H4 (cell line): ENCODE results near the gene SYT7. TPM values are rescaled to one million over a fixed set of nuclear protein-coding genes. Genes with fewer than 3 reads are reported as not detected.

Experiments
- DNase-seq: peaks from one replicate; pipeline ENCODE4 v3.0.0-alpha.2; 2015; ENCODE audit warnings: low spot score
- total RNA-seq: library from RNA; depleted of rRNA; stranded (reverse); fragments of >200 nt; shearing (Covaris generic); gene quantifications from 2 replicates; pipeline ENCODE4 v1.2.3, GENCODE V29; 2014

SYT7 gene
- total RNA-seq, 1 experiment from 2014 or later, result 1.9 TPM

DNA sequence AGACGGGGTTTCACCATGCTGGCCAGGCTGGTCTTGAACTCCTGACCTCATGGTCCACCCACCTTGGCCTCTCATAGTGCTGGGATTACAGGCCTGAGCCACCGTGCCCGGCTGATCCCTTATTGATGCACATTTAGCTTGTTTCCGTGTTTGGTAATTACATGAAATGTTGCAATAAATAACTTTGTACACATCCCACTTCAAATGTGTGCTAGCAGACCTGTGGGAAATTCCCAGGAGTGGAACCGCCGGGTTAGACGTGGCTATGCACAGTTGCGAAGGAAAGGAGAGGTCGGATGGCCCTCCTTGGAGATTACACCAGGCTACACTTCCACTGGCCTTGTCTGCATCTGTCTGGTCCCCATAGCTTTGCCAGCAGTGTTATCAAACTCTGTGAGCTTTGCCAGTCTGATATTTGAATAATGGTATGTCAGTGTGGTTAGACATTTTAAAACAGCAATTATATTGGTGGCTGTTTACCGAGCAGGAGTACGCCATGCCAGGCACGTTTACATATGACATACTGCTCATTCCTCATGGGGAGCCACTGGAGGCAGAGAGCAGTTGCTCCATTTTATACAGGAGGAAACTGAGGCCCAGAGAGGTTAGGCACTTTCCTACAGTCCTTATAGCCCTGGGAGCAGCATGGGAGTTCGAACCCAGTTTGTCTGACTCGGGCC, 27.2 kb upstream of the SYT7 start:
- DNase-seq, result no peak

DNA sequence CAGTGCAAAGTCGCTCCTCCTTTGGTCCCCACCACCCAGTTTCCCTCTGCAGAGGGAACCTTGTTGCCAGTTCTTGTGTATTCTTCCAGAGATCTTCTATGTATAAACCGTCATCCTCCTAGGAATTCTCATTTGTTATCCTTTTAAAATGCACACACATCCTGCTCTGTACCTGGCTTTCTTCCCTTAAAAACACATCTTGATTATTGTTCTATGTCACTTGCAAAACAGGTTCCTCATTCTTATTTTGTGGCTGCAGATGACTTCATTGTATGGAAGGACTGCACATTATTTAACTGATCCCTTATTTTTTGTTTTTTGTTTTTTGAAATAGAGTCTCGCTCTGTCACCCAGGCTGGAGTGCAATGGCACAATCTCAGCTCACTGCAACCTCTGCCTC, 26.6 kb upstream of the SYT7 start:
- DNase-seq, result no peak

DNA sequence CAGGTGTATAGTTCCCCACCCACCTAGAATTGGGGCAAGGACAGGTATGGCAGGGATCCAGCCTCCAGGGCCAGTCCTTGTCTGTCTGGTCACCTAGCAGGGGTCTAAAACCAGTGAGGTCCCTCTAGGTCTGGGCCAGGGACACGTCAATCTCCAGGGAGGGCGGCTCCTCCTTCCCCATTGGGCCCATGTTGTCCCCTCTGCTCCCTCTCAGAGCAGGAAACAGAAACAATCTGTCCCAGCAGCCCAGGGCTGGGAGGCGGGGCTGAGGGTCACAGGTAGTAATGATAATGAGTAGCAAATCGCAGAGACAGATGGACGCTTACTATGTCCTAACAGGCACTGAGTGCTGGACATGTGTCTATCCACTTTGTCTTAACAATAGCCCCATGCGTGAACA, 22.8 kb upstream of the SYT7 start:
- no peak for DNase-seq

DNA sequence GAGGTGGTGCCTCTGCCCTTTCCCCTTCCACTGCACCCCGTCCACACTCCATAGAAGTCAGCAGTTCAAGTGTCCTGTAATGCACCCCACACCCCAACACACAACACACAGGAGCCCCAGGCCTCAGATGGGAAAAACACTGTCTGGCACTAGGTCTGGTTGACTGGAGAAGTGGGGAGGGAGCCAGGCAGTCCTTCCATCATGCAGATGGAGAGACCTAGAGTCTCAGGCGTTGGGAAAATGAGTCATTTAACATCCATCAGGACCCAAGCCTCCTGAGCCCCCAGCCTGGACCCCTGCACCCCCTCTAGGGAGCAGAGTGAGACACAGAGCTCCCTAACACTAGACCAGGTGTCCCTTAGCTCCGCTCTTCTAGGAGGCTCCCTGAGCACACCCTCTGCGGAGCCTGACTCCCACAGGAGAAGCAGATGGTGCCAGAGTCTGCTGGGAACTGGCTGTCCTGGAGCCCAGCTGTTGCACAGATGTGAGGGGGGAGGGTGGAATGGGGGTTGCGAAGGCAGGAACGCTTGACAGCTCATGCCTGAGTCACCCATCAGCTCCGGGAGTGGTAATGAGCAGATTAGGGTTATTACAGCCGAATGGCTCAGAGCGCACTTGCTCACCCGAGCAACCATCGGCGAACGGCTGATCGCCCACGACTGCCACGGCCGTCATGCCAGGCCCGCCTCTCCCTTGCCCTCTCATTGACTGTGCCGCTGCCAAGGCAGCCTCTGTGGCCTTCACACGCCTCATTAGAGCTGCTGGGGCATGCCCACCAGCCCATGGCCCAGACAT, 22.1 kb upstream of the SYT7 start:
- peak; percentile 88 for DNase-seq

DNA sequence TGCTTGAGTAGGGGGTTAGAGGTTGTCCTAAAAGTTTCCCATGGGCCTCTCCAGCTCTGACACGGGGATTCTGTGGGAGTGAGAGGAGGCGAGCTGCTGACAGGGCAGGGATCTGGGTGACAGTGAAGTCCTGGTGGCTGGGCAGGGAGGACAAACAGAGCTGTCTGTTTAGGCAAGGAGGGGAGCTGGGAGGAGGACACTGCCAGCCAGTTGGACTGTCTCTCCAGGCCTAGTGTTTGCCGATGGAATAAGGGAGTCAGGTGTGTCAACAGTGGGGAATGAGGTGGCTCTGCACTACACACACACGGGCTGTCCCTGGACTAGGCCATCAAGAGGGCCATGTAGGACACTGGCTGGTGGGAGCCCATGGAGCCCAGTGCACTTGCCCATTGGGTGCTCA, 20.6 kb upstream of the SYT7 start:
- no peak for DNase-seq

DNA sequence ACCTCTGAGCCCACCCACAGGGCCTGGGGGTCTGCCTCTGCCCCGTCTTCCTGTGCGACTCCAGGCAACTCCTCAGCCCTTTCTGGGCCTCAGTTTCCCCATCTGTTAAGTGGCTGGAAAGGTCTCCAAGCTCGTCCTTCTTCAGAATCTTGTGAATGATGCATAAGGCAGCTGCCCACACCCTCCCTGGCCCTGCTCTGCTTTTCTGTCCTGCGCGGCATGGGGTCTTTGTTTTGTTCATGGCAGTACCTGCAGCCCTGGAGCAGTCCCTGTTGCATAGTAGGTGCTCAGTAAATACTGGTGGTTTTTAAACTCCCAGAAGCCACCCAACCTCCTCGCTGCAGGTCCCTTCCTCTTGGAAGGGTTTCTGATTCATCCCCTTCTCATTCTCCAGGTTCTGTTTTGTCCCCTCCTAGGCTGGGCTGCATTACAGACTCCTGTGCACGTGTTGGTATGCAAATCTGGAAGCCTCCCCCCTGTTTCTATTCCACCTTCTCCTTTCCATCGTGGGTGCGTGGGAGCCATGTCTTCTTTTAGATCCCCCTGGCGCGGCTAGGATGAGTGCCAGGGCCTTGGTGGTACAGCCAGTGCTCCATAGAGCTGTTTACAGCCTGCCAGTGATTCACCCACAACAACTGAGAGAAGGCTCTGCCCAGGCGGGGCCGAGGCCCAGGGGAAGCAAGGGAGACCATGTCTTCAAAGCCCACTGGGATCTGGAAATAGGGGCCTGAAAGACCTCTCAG, 19.3 kb upstream of the SYT7 start:
- DNase-seq, result no peak

DNA sequence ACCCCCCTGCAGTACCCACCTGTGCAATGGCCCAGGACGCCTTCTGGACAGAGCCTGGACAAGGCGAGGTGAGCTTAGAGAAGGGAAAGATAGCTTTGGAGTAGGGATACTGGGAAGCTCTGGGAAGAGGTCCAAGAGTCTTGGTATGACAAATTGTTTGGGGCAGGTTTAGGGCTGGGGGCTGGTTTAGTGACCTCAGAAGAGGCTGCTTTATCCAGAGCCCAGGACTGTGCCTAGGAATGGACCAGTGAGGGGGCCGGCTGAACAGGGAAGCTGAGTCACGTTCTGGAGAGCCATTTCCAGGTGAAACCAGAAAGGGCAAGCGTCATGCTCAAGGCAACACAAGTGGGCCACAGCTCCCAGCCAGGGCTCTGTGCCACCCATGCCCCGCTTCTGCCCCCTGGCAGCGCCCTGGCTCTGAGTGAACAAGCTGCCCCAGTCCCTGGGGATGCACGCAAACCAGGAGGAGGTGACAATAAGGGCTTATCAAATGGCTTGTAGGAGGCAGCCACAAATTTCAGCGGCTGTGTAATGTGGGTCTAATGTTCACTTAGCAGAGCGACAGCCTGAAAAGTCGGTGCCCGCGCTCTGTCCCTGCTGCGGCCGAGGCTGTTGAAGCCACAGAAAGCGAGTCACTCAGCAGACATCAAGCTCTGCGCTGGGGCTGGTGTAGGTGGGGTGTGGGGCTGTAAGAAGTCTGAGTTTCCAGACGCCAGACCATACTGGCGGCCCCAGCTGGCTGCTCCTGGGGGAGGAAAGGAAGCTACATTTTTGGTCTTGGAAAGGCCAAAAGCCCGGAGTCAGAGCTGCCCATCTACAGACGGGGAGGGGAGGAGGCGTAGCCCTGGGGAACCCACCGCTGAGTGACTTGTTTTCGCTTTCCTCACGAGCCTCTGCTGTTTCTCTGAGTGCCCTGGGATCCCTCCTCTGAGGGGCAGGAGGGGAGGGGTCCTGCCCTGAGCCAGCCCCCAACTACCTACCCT, 18.3 kb upstream of the SYT7 start:
- DNase-seq, result peak; percentile 44

DNA sequence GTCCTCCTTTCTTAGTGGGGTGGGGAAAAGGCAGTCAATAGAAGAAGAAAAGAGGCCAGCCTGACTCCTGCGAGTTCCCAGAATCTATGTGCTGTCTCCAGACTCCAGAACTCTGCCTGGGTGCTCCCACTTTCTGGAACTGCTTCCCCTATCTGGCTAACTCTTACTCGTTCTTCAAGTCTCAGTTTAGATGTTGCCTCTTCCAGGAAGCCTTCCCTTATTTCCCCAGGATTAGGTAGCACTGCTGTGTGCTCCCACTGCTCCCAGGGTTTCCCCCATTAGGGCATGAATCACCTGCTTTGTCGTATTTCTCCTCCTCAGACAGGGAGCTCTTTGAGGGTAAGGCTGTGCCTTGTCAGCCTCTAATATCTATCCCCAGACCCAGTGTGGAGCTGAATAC, 17.5 kb upstream of the SYT7 start:
- DNase-seq, result no peak

DNA sequence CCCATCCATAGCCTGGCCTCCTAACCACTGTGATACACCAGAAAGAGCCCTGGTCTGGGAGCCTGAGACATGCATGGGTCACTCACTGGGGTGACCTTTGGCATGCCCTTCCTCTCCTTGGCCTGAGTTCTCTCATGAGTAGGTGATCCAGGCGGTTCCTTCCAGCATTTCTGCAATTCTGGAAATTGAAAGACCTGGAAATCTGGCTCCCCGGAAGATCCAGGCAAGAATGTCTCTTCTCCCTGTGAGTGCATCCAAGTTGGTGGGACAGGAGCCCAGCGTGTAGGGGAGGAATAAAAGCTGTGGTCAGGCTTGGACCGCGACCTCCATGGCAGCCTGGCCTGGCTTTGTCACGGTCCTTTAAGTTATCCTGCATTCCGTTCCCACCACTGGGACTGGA, 16.1 kb upstream of the SYT7 start:
- DNase-seq, result no peak

DNA sequence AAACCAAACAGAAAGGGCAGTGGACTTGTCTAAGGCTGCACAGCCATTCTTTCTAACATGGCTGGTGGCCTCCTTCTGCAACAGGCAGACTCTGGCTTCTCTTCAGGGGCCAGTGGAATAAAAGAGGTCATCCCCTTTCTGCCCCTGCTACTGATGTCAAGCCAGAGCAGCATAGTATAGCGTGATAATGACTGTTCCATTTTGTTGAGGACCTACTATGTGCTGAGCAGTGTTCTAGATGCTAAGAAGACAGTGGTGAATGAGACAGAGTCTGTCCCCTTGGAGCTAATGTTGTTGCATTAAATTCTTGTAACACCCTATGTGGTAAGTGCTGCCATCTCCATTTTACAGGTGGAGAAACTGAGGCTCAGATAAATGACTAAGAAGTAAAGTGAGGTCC, 15.7 kb upstream of the SYT7 start:
- DNase-seq, result no peak

DNA sequence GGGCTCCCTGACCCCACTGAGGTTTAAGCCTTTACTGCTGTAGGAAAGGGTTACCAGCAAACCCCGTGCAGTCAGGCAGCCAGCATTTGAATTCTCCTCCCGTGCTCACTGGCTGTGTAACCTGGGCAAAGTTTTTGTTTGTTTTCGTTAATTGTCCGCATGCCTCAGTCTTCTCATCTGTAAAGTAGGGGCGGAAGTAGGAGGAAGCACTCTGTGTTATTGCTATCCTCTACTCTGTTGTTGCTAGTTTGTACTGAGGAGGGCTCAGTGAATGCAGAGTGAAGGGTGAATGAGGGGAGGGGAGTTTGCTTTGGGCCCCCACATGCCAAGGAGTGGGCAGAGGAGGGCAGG, 14.0 kb upstream of the SYT7 start:
- DNase-seq, result no peak

DNA sequence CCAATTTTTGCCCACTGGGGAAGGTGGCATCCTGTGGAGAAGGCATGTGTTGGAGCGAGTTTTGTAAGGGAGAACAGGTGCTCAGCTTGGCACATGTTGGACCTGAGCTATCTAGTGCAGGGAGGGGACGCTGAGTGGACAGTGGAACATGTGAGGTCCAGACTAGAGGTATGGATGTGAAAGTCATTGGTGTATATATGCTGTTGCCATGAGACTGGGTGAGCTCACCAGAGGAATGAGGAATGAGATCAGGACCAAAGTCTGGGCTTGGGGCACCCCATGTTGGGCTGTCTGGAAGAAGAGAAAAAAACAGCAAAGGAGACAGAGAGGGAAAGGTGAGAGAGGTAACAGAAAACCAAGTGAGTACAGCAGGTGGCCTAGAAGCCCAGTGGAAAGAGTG, 12.3 kb upstream of the SYT7 start:
- DNase-seq, result no peak

DNA sequence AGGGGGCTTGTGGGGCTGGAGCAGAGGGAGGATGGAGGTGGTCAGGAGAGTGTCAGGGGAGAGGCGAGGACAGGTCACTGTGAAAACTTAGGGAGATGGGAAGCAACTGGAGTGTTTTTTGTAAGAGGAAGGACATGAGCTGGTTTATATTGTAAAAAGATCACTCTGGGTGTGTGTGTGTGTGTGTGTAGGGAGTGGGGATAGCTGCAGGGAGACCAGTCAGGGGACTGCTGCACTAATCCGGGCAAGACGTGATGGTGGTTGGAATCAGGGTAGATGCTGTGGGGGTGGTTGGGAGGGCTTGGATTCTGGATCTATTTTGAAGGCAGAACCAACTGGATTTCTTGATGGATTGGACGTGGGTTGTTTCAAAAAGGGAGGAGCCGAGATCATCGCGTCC, 11.3 kb upstream of the SYT7 start:
- no peak for DNase-seq

DNA sequence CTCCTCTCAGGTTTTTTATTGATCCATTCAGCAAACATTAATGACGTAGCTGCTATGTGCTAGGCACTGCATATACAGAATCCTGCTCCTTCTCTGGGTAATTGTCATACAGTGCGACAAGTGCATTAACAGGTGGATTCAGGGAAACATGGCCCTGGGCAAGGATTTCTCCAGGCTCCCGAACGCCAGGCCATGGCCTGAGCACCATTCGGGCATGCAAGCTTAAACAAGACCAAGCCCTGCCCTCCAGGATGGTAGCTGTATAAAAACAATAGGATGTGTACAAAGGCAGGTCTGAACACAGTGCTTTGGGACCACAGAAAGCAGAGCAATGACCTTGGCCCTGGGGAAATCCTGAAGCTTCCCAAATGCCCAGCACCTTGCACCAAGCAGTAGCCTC, 9.1 kb upstream of the SYT7 start:
- no peak for DNase-seq

DNA sequence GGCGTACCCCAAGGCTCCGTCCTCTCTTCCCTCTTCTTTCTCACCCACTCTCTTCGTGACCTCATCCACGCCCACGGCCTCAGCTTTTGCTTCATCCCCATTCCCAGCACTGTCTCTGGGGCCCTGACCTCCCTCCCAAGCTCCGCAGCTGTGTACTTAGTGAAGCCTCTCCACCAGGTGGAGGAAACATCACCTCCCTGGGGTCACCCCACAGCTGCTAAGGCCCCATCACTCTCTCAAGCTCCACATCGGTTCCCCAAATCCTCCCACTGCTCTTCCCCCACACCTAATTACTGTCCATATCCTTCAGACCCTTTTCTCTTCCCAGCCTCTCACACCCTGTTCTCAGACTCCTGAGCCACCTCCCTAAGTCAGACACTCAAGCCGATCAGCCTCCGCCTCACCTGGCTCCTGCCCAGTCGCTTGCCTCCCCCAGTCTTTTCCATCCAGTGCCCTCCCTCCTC, 7.9 kb upstream of the SYT7 start:
- DNase-seq, result no peak

DNA sequence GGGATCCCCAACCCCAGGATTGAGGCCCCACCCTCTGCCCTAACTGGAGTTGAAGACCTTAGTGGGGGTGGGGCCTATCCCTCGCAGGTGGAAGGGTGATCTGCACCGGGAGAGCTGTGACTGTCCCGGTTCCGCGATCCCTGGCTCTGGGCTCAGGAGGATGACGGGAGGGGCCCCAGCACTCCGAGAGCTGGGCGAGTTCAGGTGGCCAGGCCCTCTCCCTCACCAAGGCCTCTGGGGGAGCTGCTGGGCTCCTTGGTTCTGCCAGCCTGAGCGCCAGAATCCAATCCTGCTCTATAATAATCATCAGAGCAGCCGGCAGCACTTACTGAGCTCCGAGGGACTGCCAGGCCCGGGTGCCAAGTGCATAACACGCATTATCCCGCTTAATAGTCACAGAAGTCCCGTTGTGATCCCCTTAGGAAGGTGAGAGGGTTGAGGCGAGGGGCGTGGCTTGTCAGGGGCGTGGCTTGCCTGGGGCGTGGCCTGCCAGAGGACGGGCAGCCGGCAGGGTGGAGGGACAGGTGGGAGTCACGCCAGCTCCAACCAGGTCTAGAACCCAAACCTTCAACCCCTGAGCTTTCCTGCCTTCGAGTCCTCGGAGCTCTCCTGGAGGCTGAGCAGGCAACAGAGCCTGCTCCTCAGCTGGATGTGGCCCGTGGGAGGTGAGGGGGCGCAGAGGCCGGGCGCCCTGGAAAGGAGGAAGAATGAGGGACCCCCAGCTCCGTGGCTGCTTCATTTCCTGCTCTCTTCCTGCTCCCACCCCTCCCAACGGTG, 7.3 kb upstream of the SYT7 start:
- DNase-seq, result no peak

DNA sequence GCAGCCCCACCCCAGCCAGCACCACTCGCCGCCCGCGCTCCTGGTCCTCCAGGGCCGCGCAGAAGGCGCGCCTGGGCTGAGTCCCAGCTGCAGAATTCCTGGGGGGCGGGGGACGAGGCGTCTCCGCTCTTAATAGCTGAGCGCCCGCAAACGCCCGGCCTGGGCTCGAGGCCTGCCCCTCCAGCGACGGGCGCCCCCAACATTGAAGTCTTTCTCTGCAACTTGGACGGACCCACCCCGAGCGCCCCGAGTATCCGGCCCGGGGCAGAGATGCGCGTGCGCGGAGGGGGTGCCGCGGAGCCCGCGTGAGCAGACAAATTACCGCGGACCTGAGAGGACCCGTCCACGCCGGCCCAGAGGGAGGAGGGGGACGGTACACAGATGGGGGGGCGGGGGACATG, 6.7 kb upstream of the SYT7 start:
- no peak for DNase-seq

DNA sequence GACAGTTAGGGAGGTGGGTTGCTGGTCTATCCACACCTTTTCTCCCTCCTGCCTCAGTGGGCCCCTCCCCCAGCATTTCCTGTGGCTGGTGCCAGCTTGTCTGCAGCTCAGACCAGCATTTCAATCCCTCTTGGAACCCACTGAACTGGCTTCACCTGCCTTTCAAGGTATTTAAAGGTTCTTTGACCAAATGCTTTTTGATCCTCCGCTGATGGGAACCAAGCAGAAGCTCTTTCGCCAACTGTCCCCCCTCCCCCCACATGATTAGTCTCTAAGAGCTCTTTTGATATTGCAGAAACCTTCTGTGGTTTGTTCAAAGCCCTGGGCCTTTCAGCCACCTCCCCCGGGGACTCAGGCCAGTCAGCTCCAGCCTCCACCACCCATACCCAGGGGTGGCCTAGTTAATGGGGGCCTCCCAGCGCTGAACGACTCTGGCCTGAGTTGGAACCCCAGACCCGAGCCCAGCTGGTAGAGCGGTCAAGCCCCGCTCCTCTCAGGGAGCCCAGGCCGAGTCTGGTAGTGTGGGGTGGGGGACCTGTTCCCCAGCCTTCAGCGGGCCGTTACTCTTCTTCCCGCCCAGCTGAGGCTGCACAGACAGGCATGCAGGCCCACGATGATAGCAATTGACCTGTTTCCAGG, 6.0 kb upstream of the SYT7 start:
- no peak for DNase-seq

DNA sequence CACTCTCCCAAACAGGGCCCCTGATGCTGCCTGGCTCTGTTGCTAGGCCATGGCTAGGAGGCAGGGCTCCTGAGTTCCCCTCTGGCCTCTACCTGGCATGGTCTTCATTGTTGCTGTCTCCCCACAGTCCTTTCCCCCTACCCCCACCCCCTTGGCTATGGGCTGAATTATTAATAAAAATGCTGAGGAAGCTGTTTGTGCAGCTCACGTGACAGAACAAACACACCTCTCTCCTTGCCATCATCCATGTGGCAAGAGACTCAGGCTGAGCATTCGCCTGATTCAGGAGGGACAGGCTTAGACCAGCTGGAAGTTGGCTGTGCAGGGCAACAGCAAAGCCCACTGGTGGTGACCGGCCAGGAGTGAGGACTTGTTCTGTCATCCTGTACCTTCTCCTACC, 4.2 kb upstream of the SYT7 start:
- DNase-seq, result no peak

DNA sequence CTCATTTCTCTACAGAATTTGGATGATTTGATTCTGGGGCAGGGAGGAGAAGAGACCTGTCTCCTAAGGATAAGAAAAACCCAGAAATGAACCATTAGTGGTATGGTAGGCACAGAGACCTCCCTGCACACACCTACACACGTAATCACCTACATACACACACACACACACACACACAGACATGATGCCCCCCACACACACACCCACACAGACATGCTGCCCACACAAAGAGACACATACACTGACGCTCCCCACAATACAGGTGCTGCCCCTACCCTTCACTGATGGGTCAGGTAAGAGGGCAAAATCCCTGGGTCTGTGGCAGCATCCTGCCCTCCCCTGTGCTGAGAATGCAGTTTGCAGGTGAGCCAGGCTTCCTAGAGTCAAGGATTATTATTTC, 1.1 kb upstream of the SYT7 start:
- DNase-seq, result no peak
